SK-N-SH treated with all-trans-retinoic acid at 6 μM for 48 hours (cell line): ENCODE measurements around the gene DSTYK.
A peak's percentile ranks its signal among the peaks of the same experiment; 100 is the strongest.

ENCODE experiments used
- ATAC-seq: fragments of 200-7000 bp; cut with Tn5 transposase; 3 replicates; pipeline ENCODE4 v1.9.1; 2020; ENCODE audit warnings: mild to moderate bottlenecking, moderate library complexity
- ARNTL ChIP-seq: fragments of 450-650 bp; formaldehyde crosslinking; IDR thresholded peaks from 2 replicates; pipeline ENCODE4 v1.5.0; 2020; ENCODE audit warnings: low read depth, mild to moderate bottlenecking, moderate library complexity, borderline replicate concordance
- BACH2 ChIP-seq: fragments of 250-450 bp; sonication (Bioruptor Pico); IDR thresholded peaks from 2 replicates; pipeline ENCODE4 v1.9.0; 2021; ENCODE audit warnings: mild to moderate bottlenecking, borderline replicate concordance
- CSDC2 ChIP-seq: fragments of 250-450 bp; sonication (Bioruptor Pico); IDR thresholded peaks from 2 replicates; pipeline ENCODE4 v1.5.0; 2020; ENCODE audit warnings: mild to moderate bottlenecking, moderate library complexity
- ESRRG ChIP-seq: fragments of 250-450 bp; sonication (Bioruptor Pico); IDR thresholded peaks from 2 replicates; pipeline ENCODE4 v1.6.1; 2021; ENCODE audit warnings: mild to moderate bottlenecking
- GLIS3 ChIP-seq: fragments of 250-450 bp; sonication (Bioruptor Pico); IDR thresholded peaks from 2 replicates; pipeline ENCODE4 v1.5.0; 2020; ENCODE audit warnings: mild to moderate bottlenecking, moderate library complexity
- ISL1 ChIP-seq: fragments of 250-450 bp; sonication (Bioruptor Pico); IDR thresholded peaks from 2 replicates; pipeline ENCODE4 v2.1.2; 2022; ENCODE audit warnings: mild to moderate bottlenecking, moderate library complexity
- OSR1 ChIP-seq: fragments of 250-450 bp; sonication (Bioruptor Pico); IDR thresholded peaks from 2 replicates; pipeline ENCODE4 v1.8.0; 2022; ENCODE audit warnings: moderate library complexity, mild to moderate bottlenecking, inconsistent platforms
- PPARA ChIP-seq: fragments of 250-450 bp; sonication (Bioruptor Pico); IDR thresholded peaks from 2 replicates; pipeline ENCODE4 v1.5.0; 2020; ENCODE audit warnings: mild to moderate bottlenecking, borderline replicate concordance
- RARB ChIP-seq: fragments of 250-450 bp; sonication (Bioruptor Pico); IDR thresholded peaks from 2 replicates; pipeline ENCODE4 v1.8.0; 2021; ENCODE audit warnings: mild to moderate bottlenecking, moderate library complexity
- SNAI2 ChIP-seq: fragments of 250-450 bp; sonication (Bioruptor Pico); IDR thresholded peaks from 2 replicates; pipeline ENCODE4 v1.5.0; 2020; ENCODE audit warnings: mild to moderate bottlenecking, moderate library complexity
- TCF4 ChIP-seq: fragments of 250-450 bp; sonication (Bioruptor Pico); IDR thresholded peaks from 2 replicates; pipeline ENCODE4 v1.8.0; 2021; ENCODE audit warnings: mild to moderate bottlenecking, moderate library complexity, borderline replicate concordance
- TOX ChIP-seq: fragments of 250-450 bp; sonication (Bioruptor Pico); IDR thresholded peaks from 2 replicates; pipeline ENCODE4 v1.8.0; 2021; ENCODE audit warnings: mild to moderate bottlenecking, moderate library complexity, borderline replicate concordance
- ZC3H10 ChIP-seq: fragments of 250-450 bp; sonication (Bioruptor Pico); IDR thresholded peaks from 2 replicates; pipeline ENCODE4 v1.5.1; 2021; ENCODE audit warnings: mild to moderate bottlenecking, moderate library complexity
- ZFP3 ChIP-seq: fragments of 250-450 bp; sonication (Bioruptor Pico); IDR thresholded peaks from 2 replicates; pipeline ENCODE4 v1.5.0; 2020; ENCODE audit warnings: mild to moderate bottlenecking, moderate library complexity
- ZFP30 ChIP-seq: fragments of 450-650 bp; formaldehyde crosslinking; IDR thresholded peaks from 2 replicates; pipeline ENCODE4 v1.5.0; 2022; ENCODE audit warnings: mild to moderate bottlenecking, moderate library complexity
- ZNF70 ChIP-seq: fragments of 450-650 bp; formaldehyde crosslinking; IDR thresholded peaks from 2 replicates; pipeline ENCODE4 v1.5.0; 2020; ENCODE audit warnings: mild to moderate bottlenecking, moderate library complexity
- TF ChIP-seq, protein P1 (sequence below): fragments of 250-450 bp; sonication (Bioruptor Pico); IDR thresholded peaks from 2 replicates; pipeline ENCODE4 v1.5.1; 2021; ENCODE audit warnings: mild to moderate bottlenecking, moderate library complexity
- TF ChIP-seq, protein P2 (sequence below): fragments of 250-450 bp; sonication (Bioruptor Pico); IDR thresholded peaks from 2 replicates; pipeline ENCODE4 v1.5.0; 2020; ENCODE audit warnings: mild to moderate bottlenecking, moderate library complexity
- TF ChIP-seq, protein P3 (sequence below): fragments of 250-450 bp; sonication (Bioruptor Pico); IDR thresholded peaks from 2 replicates; pipeline ENCODE4 v1.5.1; 2020; ENCODE audit warnings: low read depth, mild to moderate bottlenecking, moderate library complexity
- TF ChIP-seq, protein P4 (sequence below): fragments of 250-450 bp; sonication (Bioruptor Pico); IDR thresholded peaks from 2 replicates; pipeline ENCODE4 v1.8.0; 2021; ENCODE audit warnings: low read depth, mild to moderate bottlenecking, moderate library complexity, borderline replicate concordance

The DSTYK gene

DNA sequence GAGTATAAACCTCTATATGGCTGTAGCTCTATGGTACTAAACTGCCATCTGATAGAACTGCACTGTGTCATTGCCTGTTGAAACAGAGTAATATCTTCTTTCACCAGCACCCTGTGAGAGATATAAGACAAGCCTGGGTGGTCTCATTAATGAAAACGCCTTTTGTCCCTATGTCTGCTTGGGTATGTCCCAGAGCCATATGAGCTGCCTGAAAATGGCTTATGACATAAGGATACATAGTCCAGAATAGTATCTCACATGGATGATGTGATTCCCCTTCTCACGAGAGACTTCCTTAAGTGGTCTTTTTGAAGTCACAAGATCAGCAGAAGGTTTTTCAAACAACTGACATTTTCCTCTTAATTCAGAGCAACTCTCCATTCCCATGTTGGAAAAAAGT lies 8.9 kb upstream of the DSTYK start:
- TF ChIP-seq ARNTL: no peak
- no peak for TF ChIP-seq GLIS3 (CRISPR knock-in tag)
- TF ChIP-seq, protein P1, sequence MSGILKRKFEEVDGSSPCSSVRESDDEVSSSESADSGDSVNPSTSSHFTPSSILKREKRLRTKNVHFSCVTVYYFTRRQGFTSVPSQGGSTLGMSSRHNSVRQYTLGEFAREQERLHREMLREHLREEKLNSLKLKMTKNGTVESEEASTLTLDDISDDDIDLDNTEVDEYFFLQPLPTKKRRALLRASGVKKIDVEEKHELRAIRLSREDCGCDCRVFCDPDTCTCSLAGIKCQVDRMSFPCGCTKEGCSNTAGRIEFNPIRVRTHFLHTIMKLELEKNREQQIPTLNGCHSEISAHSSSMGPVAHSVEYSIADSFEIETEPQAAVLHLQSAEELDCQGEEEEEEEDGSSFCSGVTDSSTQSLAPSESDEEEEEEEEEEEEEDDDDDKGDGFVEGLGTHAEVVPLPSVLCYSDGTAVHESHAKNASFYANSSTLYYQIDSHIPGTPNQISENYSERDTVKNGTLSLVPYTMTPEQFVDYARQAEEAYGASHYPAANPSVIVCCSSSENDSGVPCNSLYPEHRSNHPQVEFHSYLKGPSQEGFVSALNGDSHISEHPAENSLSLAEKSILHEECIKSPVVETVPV (CRISPR knock-in tag): no peak
- TF ChIP-seq, protein P2, sequence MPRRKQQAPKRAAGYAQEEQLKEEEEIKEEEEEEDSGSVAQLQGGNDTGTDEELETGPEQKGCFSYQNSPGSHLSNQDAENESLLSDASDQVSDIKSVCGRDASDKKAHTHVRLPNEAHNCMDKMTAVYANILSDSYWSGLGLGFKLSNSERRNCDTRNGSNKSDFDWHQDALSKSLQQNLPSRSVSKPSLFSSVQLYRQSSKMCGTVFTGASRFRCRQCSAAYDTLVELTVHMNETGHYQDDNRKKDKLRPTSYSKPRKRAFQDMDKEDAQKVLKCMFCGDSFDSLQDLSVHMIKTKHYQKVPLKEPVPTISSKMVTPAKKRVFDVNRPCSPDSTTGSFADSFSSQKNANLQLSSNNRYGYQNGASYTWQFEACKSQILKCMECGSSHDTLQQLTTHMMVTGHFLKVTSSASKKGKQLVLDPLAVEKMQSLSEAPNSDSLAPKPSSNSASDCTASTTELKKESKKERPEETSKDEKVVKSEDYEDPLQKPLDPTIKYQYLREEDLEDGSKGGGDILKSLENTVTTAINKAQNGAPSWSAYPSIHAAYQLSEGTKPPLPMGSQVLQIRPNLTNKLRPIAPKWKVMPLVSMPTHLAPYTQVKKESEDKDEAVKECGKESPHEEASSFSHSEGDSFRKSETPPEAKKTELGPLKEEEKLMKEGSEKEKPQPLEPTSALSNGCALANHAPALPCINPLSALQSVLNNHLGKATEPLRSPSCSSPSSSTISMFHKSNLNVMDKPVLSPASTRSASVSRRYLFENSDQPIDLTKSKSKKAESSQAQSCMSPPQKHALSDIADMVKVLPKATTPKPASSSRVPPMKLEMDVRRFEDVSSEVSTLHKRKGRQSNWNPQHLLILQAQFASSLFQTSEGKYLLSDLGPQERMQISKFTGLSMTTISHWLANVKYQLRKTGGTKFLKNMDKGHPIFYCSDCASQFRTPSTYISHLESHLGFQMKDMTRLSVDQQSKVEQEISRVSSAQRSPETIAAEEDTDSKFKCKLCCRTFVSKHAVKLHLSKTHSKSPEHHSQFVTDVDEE (CRISPR knock-in tag): no peak
- no peak for TF ChIP-seq OSR1 (CRISPR knock-in tag)
- TF ChIP-seq ESRRG: no peak
- no peak for TF ChIP-seq RARB (CRISPR knock-in tag)
- no peak for TF ChIP-seq CSDC2 (CRISPR knock-in tag)
- TF ChIP-seq TCF4 (CRISPR knock-in tag): no peak
- TF ChIP-seq ZC3H10 (CRISPR knock-in tag): no peak
- no peak for TF ChIP-seq ISL1
- no peak for TF ChIP-seq BACH2 (CRISPR knock-in tag)
- TF ChIP-seq, protein P3, sequence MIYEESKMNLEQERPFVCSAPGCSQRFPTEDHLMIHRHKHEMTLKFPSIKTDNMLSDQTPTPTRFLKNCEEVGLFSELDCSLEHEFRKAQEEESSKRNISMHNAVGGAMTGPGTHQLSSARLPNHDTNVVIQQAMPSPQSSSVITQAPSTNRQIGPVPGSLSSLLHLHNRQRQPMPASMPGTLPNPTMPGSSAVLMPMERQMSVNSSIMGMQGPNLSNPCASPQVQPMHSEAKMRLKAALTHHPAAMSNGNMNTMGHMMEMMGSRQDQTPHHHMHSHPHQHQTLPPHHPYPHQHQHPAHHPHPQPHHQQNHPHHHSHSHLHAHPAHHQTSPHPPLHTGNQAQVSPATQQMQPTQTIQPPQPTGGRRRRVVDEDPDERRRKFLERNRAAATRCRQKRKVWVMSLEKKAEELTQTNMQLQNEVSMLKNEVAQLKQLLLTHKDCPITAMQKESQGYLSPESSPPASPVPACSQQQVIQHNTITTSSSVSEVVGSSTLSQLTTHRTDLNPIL (CRISPR knock-in tag): no peak
- no peak for TF ChIP-seq ZFP30 (CRISPR knock-in tag)
- no peak for TF ChIP-seq ZFP3 (CRISPR knock-in tag)
- TF ChIP-seq ZNF70: no peak
- TF ChIP-seq, protein P4, sequence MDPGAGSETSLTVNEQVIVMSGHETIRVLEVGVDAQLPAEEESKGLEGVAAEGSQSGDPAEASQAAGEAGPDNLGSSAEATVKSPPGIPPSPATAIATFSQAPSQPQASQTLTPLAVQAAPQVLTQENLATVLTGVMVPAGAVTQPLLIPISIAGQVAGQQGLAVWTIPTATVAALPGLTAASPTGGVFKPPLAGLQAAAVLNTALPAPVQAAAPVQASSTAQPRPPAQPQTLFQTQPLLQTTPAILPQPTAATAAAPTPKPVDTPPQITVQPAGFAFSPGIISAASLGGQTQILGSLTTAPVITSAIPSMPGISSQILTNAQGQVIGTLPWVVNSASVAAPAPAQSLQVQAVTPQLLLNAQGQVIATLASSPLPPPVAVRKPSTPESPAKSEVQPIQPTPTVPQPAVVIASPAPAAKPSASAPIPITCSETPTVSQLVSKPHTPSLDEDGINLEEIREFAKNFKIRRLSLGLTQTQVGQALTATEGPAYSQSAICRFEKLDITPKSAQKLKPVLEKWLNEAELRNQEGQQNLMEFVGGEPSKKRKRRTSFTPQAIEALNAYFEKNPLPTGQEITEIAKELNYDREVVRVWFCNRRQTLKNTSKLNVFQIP (CRISPR knock-in tag): no peak
- no peak for TF ChIP-seq TOX
- TF ChIP-seq PPARA (CRISPR knock-in tag): no peak
- no peak for TF ChIP-seq SNAI2
- no peak for ATAC-seq

DNA sequence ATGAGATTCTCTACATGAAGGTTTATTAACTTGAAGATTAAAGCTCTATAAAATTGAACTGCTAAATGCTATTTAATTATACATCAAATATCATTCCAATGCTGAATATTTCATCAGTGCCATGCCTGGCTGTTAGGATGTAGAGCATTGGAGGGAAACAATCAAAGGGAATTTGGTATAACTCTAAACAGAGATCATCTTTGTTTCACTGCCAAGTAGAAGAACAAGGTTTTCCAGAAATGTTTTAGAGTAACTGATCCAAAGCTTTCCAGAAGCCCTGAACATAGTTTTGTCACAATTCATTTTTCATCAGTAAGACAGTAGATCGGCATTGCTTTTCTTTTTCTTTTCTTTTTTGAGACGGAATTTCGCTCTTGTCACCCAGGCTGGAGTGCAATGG lies 5.9 kb upstream of the DSTYK start:
- TF ChIP-seq PPARA (CRISPR knock-in tag) (no peak), ZNF70 (no peak), OSR1 (CRISPR knock-in tag) (no peak), TOX (no peak), ZFP30 (CRISPR knock-in tag) (no peak), ARNTL (no peak), ESRRG (no peak), TCF4 (CRISPR knock-in tag) (no peak), ZFP3 (CRISPR knock-in tag) (no peak), GLIS3 (CRISPR knock-in tag) (no peak), SNAI2 (no peak)
- TF ChIP-seq, protein P3 (CRISPR knock-in tag): no peak
- ATAC-seq: peak; percentile 44; the same call in 2 of the 3 replicates

DNA sequence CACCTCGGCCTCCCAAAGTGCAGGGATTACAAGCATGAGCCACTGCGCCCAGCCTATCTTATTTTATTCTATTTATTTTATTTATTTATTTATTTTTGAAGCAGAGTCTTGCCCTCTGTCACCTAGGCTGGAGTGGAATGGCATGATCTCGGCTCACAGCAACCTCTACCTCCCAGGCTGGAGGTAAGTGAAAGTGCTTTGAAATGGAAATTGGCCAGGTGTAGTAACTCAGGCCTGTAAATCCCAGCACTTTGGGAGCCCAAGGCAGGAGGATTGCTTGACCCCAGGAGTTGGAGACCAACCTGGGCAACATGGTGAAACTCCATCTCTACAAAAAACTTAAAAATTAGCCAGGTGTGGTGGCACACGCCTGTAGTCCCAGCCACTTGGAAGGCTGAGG lies 5.1 kb upstream of the DSTYK start:
- ATAC-seq: no peak
- TF ChIP-seq GLIS3 (CRISPR knock-in tag) (no peak), ZC3H10 (CRISPR knock-in tag) (no peak), OSR1 (CRISPR knock-in tag) (no peak), ESRRG (no peak), TOX (no peak), RARB (CRISPR knock-in tag) (no peak), SNAI2 (no peak)
- TF ChIP-seq, protein P2 (CRISPR knock-in tag): no peak
- TF ChIP-seq, protein P3 (CRISPR knock-in tag): no peak
- TF ChIP-seq, protein P4 (CRISPR knock-in tag): no peak
- TF ChIP-seq, protein P1 (CRISPR knock-in tag): no peak
